GM21526 (cell line): Measurements from ENCODE around the gene ZNF329.
"Not testable (repeated sequence)": the region's sequence is repeated elsewhere in the genome, so short reads cannot be mapped to it uniquely, and the experiment has no call there.

Experiments
- ATAC-seq: cut with Tn5 transposase; IDR thresholded peaks from one replicate; pipeline ENCODE4 v1.9.1; 2021; ENCODE audit warnings: moderate library complexity; ENCODE audit not compliant: unreplicated experiment, low FRiP score

ZNF329 gene

DNA sequence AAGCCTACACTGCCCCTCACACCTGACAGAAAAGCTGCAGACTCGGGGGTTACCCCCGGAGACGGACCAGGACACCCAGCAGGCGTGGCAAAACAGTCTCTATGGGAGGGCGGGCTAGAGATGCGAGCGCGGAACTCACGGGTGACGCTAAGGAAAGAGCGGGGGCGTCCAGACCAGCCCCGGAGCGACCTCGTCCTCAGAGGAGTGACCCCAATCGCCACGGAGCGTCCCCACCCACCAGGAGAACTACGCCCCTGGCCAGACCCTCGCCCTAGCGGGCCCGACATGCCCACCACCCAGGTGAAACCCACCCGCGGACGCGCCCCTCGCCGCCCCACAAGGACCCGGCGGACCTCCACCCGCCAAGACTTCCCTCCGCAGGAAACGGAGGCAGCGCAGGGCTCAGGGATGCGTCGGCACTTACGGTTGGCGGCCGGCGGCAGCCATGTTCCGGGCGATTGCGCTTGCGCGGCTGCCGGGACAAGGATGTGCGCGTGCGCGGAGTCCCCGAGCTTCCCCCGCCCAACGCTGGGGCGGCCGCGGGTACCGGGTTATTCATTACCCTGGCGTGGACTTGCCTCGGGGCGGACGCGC, at the start of gene ZNF329:
Gene ZNF329, minus strand, starts transcription at position 462 of the 594 bp plus-strand sequence. CDS start 21,286 bp downstream, outside the sequence.
- ATAC-seq, result peak; percentile 76

DNA sequence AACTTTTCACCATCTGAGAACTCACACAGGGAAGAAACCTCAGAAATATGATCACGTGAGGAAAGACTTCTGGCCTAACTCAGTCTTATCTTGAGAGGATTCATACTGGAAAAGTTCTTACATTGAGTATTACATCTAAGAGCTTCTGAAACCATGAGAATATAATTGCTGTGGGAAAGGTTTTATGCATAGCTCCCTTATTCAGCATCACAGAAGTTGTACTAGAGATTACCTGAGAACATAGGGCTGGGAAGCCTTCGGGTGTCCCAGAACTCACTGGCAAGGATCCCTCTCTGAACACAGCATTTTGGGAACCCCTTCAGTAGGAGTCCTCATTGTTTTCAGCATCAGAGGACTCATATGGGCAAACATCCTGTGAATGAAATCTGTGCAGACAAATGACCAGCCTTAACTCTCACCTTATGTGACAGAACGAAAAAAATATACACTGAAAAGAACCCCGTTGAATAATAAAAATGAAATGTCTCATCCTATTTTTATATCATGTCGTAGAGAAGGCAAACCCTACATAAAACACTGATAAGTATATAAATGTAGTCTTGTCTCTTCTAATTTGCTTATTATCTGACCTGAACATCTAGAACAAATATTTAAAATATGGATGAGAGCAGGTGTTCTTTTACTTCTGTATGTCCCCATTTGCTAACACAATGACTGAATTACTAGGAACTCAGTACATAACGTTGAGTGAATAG, 46.5 kb upstream of the ZNF329 start:
- ATAC-seq, result no peak

DNA sequence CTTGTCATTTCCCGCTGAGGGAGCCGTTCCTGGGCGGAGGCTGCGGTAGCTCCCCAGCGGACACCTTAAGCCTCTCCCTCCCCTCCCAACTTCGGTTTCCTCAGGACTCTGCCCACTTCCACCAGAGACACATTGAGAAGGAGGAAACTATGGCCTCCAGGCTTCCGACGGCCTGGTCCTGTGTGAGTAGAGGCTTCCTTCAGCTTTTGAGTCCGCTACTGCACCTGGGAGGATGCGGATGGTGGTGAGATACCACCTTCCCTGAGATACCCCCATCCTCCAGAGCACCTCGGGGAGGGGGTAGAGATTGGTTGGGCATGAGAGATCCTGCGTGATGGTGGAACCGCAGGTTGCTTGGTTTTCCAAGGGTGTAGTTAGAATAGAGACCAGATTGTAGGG, 33.2 kb upstream of the ZNF329 start:
- peak; percentile 15 for ATAC-seq

DNA sequence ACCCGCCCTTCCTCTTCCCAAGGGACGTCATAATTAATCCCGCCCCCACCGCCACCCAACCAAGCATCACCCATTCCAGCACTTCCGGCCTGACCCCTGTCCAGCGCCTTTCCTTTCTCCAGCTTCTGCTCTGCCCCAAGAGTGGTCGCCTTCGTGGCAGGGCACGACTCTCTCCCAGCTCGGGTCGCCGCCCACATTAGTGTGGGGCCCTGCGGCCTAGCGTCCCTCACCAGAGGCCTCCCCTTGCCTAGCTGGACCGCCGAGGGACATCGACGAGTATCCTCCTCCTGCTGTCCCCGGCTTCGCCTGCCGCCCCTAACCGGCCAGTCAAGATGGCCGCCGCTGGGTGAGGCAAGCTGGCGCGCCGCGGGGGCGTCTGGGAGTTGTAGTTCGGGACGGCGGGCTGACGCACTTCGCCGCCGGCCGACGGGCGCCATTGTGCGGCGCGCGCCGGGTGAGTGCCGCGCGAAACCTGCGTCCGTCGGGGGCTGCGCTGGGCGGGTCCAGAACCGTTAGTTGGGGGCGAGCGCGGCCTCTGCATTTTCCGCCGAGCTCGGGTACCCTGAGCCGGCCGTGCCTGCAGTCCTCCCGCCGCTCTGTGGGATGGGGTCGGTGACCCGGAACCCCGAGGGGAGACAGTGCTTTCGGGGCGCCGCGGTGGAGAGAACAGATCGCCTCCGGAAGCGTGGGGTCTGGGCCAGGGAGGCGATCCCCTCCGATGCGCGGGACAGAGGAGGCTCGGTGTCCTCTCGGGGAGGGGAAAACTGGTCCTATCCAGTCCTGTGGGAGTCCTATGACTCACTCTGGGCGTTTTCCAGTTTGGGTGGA, 32.6 kb upstream of the ZNF329 start, which contains the start of gene ZNF274:
Gene ZNF274, plus strand, starts transcription at position 73 of the 828 bp plus-strand sequence. CDS start 905 bp downstream, outside the sequence.
- ATAC-seq, result peak; percentile 75

DNA sequence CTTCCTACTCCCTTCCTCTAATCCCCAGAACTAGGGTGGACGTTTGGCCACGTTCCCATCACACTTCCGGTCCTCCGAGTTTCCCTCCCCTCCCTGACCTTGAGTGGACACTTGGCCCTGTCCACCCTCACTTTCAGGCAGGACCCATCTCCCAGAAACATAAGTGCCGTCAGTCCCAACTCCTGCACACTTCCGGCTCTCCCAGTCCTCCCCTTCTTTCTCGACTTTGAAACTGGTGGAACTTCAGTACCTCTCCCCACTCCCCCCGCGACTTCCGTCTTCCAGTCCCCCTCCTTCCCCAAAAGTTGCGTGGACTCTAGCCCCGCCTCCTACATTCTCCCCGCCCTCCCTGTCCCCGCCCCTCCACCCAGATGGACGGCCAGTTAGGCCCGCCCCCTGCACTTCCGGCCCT, 32.0 kb upstream of the ZNF329 start:
- no peak for ATAC-seq

DNA sequence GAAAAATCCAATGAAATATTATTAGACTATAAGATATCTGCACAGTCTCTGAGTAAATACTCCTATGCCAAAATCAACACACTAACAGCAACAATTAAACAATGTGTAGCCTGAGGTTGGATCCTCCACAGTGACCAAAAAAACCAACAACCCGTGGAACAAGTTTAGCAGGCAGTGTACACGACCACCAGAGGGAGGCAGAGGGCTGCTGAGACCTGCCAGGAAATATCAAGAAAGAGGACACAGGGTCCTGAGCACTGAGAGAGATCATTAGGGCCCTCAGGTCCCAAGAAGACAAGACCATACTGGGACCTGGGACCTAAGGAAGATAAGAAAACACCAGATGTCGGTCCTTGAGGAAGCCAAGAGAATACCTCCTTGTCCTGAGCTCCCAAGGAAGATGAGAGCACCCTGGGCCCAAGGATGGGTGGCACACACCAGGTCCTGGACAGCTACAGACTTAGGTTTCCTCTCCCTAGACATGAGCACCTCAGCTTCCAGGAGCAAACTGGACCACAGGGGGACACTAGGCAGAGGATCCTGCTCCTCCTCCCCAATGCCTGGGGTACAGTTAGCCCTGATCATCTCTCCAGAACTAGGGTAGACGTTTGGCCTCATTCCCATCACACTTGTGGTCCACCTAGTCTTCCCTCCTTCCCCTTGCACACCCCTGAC, 31.4 kb upstream of the ZNF329 start:
- no peak for ATAC-seq

DNA sequence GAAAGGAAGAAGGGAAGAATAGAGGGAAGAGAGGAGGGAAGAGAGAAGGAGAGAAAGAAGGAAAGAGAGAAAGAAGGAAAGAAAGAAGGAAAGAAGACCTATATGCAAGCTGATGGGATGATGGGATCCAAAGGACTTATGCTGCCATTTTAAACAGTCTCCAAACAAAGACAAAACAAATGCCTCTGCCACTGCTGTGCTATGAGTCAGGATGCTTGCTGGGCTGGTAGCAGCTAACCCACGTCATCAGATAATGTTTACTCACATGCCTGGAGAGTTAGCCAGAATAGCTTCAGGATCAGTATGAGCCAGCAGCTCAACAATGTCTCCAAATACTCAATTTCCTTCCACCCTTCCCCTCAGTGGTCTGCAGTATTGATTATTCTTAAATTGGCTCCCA, 20.3 kb upstream of the ZNF329 start:
- no peak for ATAC-seq

DNA sequence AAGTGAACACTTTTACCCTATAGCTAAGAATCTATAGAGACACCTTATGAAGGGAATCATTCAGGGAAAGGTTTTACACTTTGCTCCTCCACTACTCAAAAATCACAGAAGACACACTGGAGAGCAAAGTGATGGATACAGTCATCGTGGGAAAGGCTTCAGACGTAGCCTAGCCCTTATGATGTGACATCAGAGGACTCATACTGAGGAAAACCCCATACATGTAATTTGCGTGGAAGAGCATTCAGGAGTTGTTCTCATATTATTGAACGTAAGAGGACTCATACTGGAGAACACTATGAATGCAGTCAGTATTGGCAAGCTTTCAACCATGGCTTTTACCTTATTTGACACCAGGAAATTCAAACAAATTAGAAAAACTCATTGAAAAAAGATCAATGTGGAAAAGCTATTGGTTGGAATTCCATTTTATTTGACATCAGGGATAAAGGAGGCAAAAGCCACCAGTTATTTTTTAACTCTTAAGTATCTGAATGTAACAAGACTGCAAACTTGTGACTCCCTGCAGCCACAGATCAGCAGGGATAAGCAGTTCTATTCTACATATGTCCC, 16.2 kb upstream of the ZNF329 start:
- no peak for ATAC-seq

DNA sequence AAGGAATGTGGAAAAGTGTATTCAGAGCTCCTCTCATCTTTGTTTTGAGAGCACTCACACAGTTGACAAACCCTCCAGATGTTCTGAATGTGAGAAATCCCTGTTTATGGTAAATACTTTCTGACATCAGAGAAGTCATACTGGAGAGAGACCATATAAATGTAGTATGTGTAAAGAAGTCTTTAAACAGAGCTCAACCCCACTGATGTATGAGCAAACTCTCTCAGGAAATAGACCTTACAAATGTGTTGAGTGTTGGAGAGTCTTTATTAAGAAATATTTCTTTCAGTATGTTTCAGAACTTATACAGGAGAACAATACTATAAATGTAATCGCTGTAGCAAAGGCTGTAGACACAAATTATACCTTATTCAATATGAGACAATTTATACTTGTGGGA, 15.7 kb upstream of the ZNF329 start:
- no peak for ATAC-seq

DNA sequence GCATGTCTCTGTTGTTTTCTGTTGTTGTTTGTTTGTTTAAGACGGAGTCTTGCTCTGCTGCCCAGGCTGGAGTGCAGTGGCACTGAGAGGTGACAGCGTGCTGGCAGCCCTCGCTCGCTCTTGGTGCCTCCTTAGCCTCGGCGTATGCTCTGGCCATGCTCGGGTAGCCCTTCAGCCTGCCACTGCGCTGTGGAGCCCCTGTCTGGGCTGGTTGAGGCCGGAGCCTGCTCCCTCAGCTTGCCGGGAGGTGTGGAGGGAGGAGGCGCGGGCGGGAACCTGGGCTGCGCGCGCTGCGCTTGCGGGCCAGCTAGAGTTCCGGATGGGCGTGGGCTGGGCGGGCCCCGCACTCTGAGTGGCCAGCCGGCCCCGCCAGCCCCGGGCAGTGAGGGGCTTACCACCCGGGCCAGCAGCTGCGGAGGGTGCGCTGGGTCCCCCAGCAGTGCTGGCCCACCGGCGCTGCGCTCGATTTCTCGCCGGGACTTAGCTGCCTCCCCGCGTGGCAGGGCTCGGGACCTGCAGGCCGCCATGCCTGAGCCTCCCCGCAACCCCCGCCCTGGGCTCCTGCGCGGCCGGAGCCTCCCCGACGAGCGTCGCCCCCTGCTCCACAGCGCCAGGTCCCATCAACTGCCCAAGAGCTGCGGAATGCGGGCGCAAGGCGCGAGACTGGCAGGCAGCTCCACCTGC, 6.6 kb upstream of the ZNF329 start:
- no peak for ATAC-seq

DNA sequence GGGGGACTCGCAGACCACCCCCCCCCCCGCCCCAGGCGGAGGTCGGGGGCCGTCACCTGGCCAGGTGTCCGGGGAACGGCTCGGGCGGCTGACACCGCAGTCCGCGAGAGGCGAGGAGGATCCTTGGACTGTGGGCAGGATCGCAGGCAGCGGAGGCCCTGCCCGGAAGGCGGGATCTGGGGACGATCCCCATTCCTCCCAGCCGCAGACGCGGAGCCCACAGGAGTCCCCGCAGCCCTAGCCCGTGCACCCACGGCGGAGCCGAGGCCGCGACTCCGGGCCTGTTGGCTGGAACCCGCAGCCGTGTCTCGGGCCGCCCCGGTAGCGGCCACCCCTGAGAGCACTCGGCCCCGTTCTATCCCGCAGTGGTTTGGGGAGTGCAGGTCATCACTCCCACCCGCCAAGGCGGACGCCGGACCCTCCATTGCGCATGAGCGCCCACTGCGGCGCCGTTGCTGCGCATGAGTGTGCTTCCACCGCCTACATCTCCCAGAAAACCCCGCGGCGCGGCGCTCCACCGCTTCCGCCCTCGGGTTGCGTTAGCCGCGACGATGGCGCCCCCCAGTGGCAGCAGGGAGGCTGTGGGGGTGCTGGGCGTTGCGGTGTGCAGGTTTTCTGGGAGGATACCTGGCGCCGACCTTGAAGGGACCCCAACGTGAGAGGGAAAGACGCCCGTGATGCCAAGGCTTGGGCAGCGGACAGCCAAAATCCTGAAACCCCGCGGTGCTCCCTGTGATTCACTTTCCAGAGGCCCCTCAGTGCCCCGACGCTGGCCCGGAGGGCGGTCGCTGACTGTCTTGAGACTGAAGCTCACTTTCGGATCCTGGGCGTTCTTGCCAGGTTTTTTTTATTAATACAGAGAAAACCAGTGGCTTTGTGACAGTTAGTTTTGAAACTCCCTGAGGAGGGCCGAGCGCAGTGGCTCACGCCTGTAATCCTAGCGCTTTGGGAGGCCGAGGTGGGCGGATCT, 4.4 kb upstream of the ZNF329 start:
- peak; percentile 59 for ATAC-seq

DNA sequence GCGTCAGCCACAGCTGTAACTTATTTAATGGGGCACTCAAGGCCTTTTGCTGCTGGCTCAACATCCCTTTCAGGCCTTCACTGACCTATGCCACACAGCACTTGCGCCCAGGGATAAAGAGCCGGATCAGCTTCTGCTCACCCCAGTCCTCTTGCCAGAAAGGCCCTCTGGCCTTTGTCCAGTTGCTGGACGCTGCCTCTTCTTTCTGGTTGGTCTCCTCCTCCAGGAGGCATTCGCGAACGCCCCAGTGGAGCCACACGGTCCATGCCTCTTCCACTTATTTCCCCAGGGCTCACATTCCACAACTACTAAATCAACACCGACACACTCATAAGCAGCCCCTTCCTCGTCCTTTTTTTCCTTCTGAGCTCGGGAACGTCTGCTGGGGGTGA, 3.7 kb upstream of the ZNF329 start:
- no peak for ATAC-seq

DNA sequence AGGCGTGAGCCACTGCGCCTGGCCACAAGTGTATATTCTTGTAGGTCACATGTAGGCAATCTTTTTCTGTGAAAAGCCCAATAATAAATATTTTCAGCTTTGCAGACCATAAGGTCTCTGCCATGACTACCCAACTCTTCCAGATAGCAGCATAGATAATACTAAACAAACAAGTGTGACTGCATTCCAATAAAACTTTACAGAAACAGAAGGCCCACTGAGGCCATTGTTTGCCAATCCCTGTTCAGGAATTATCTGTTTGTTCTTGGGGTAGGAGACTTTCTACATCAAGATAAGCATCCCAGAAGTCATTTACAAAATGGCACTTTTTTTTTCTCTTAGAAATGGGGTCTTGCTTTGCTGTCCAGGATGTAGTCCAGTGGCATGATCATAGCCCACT, 2.8 kb upstream of the ZNF329 start:
- no peak for ATAC-seq

DNA sequence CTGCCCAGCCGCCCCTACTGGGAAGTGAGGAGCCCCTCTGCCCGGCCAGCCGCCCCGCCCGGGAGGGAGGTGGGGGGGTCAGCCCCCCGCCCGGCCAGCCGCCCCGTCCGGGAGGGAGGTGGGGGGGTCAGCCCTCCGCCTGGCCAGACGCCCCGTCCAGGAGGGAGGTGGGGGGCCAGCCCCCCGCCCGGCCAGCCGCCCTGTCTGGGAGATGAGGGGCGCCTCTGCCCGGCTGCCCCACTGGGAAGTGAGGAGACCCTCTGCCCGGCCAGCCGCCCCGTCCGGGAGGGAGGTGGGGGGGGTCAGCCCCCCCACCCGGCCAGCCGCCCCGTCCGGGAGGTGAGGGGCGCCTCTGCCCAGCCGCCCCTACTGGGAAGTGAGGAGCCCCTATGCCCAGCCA, 3.1 kb downstream of the ZNF329 start:
- not testable (repeated sequence) for ATAC-seq

DNA sequence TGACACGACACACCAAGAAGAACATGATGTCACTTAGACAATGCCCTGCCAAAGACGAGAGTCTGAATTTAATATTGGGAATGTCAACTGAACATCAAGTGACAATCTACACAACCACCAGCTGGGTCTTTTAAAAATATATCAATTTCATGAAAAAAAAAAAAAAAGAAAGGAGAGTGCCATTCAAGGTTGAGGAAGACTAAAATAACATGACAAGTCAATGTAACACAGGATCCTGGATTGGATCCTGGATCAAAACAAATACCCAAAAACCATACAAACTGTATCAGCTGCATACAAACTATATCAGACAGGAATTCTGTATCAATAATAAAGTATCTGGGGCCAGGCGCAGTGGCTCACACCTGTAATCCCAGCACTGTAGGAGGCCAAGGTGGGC, 4.7 kb downstream of the ZNF329 start:
- ATAC-seq, result no peak

DNA sequence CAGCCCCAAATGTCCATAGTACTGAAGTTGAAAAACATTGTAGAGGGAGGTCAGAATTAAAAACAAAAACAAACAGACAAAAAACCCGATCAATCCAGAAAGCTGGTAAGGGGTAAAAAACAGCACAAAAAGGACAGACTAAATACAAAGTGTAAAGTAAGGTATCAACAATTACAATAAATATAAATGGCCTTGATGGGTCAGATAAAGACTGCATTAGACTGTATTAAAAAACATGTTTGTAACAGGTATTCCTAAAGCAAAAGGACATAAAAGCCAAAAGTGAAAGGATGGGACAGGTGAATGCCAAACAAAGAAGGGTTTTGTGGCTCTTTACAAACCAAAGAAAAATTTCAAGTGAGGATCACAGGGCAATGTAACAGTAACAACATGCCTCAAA, 16.3 kb downstream of the ZNF329 start:
- ATAC-seq, result no peak

DNA sequence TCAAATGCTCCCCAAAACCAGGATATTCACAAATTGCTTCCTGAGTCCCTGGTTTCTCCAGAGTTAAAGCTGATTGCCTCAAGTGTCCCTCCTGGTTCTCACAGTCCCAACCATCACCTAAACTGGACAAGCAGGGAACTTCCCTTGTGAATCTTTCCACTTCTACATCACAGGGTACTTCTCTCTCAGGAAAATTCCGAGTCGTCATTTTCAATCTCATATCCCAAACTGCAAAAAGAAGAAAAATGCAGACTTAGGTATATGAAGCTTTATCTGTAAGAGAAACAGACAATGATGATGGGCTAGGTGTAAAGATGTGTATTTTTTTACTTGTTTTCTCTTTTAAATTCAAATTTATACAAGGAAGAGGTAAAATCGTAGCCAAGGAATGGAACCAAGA, 21.3 kb downstream of the ZNF329 start:
- ATAC-seq, result no peak

DNA sequence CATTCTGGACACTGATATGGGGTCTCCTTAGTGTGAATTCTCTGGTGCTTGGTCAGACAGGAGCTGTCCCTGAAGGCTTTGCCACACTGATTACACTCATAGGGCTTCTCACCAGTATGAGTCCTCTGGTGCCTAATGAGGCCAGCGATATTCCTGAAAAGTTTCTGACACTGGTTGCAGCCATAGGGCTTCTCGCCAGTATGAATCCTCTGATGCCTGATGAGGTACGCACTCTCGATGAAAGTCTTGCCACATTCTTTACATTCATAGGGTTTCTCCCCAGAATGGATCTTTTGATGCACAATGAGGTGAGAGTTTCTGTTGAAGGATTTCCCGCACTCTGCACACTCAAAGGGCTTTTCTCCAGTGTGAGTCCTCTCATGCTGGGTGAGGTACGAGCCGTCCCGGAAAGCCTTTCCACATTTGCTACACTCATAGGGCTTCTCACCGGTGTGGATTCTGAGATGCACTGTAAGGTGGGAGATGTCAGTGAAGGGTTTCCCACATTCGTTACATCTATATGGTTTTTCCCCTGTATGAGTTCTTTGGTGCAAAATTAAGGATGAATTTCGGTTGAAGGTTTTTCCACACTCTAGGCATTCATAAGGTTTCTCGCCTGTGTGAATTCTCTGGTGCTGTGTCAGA, 22.4 kb downstream of the ZNF329 start:
- ATAC-seq, result no peak
